SK-N-SH (cell line): Measurements from ENCODE around the gene CCHCR1. TPM values are rescaled to one million over a fixed set of nuclear protein-coding genes. Genes with fewer than 3 reads are reported as not detected.
"Not testable (repeated sequence)": the region's sequence is repeated elsewhere in the genome, so short reads cannot be mapped to it uniquely, and the experiment has no call there.

Experiments used
- CTCF ChIA-PET: fragments of 300-600, 350-600 bp; formaldehyde crosslinking; extraction: SDS; loops from one replicate; lab custom pipeline; 2021; lab: Yijun Ruan, JAX
- POLR2A ChIA-PET: fragments of 350-600 bp; sonication (Branson Sonifier 250); formaldehyde crosslinking; extraction: SDS; loops from one replicate; lab custom pipeline; 2020; ENCODE audit warnings: antibody characterized with exemption, inconsistent platforms; lab: Yijun Ruan, JAX
- DNase-seq: peaks from one replicate; pipeline ENCODE4 v3.0.0; 2012
- H2AFZ ChIP-seq: fragments of 200-600 bp; sonication (generic); 2 replicates; pipeline ENCODE4 v1.8.1; 2016; ENCODE audit warnings: antibody characterized with exemption, mild to moderate bottlenecking, low read depth
- H3F3A ChIP-seq: fragments of 200-600 bp; sonication (generic); replicated peaks from 2 replicates; pipeline ENCODE3; 2016; ENCODE audit warnings: antibody characterized with exemption, mild to moderate bottlenecking; ENCODE audit not compliant: insufficient read depth
- H3K27ac ChIP-seq, 2 experiments: fragments of 200-500 bp in 1 of 2; fragments of 200-600 bp in 1 of 2; sonication (Bioruptor generic) in 1 of 2; sonication (generic), shearing (Covaris generic) in 1 of 2; 2 replicates each; pipeline versions ENCODE4 v1.5.1 to v1.6.1; 2014 to 2016; ENCODE audit warnings: low read depth in 2 of 2, inconsistent platforms in 1 of 2, low read length in 1 of 2, mild to moderate bottlenecking in 1 of 2, mixed read lengths in 1 of 2
- H3K27me3 ChIP-seq: fragments of 200-600 bp; sonication (generic), shearing (Covaris generic); 2 replicates; pipeline ENCODE4 v1.6.1; 2016; ENCODE audit warnings: mixed run types; ENCODE audit not compliant: insufficient read depth
- H3K36me3 ChIP-seq, 2 experiments: fragments of 200-500 bp in 1 of 2; fragments of 200-600 bp in 1 of 2; sonication (Bioruptor generic) in 1 of 2; sonication (generic) in 1 of 2; replicated peaks in 1 of 2; 2 replicates each; pipeline versions ENCODE3 to v1.5.1; 2014 to 2016; ENCODE audit warnings: low read length in 1 of 2, mild to moderate bottlenecking in 1 of 2; ENCODE audit not compliant: insufficient read depth in 2 of 2, control insufficient read depth in 1 of 2
- H3K4me1 ChIP-seq, 2 experiments: fragments of 200-500 bp in 1 of 2; fragments of 200-600 bp in 1 of 2; sonication (Bioruptor generic) in 1 of 2; sonication (generic), shearing (Covaris generic) in 1 of 2; 2 replicates each; pipeline versions ENCODE4 v1.5.1 to v1.6.1; 2014 to 2016; ENCODE audit warnings: low read depth in 1 of 2, low read length in 1 of 2, mixed run types in 1 of 2; ENCODE audit not compliant: insufficient read depth in 2 of 2, control insufficient read depth in 1 of 2
- H3K4me2 ChIP-seq: fragments of 200-600 bp; sonication (generic), shearing (Covaris generic); 2 replicates; pipeline ENCODE4 v1.6.1; 2017; ENCODE audit warnings: mixed run types
- H3K4me3 ChIP-seq, 2 experiments: fragments of 200-500 bp in 1 of 2; fragments of 200-600 bp in 1 of 2; sonication (Bioruptor generic) in 1 of 2; sonication (generic), shearing (Covaris generic) in 1 of 2; 2 replicates each; pipeline versions ENCODE4 v1.5.1 to v1.8.1; 2014 to 2016; ENCODE audit warnings: low read depth in 2 of 2, inconsistent platforms in 1 of 2, low read length in 1 of 2, mild to moderate bottlenecking in 1 of 2, mixed read lengths in 1 of 2, moderate library complexity in 1 of 2
- H3K79me2 ChIP-seq: fragments of 200-600 bp; sonication (generic); 2 replicates; pipeline ENCODE4 v1.8.1; 2017; ENCODE audit warnings: mild to moderate bottlenecking; ENCODE audit not compliant: insufficient read depth
- H3K9ac ChIP-seq: fragments of 200-600 bp; sonication (generic); 2 replicates; pipeline ENCODE4 v1.6.1; 2017; ENCODE audit warnings: mixed run types
- H3K9me2 ChIP-seq: fragments of 200-600 bp; sonication (generic); 2 replicates; pipeline ENCODE4 v1.6.1; 2017; ENCODE audit warnings: mixed run types
- H3K9me3 ChIP-seq: fragments of 200-600 bp; sonication (generic); 2 replicates; pipeline ENCODE4 v1.6.1; 2017; ENCODE audit warnings: mixed run types, mild to moderate bottlenecking, moderate library complexity
- H4K20me1 ChIP-seq: fragments of 200-600 bp; sonication (generic); 2 replicates; pipeline ENCODE4 v1.6.1; 2017; ENCODE audit warnings: mild to moderate bottlenecking, mixed run types; ENCODE audit not compliant: insufficient read depth
- GATA2 ChIP-seq: sonication (generic); formaldehyde crosslinking; IDR thresholded peaks from 2 replicates; pipeline ENCODE4 v1.5.0; 2020; ENCODE audit warnings: mild to moderate bottlenecking, missing genetic modification reagents
- JUND ChIP-seq: IDR thresholded peaks from 2 replicates; pipeline ENCODE4 v1.4.0; 2012
- MXI1 ChIP-seq: IDR thresholded peaks from 2 replicates; pipeline ENCODE4 v1.6.1; 2012; ENCODE audit warnings: mild to moderate bottlenecking, low read depth, low read length, improper control_type of control experiment
- NRF1 ChIP-seq: IDR thresholded peaks from 2 replicates; pipeline ENCODE4 v1.6.1; 2012; ENCODE audit warnings: low read depth, mild to moderate bottlenecking, low read length
- TEAD4 ChIP-seq: IDR thresholded peaks from 2 replicates; pipeline ENCODE4 v1.4.0; 2012; ENCODE audit warnings: mild to moderate bottlenecking, borderline replicate concordance; ENCODE audit not compliant: insufficient read depth
- WGBS: methylation state at CpG from one replicate; pipeline ENCODE4 v1.1.6; 2017; ENCODE audit warnings: low lambda C conversion rate; 5-methylcytosine and 5-hydroxymethylcytosine counted together
- polyA plus RNA-seq, 3 experiments: library from polyadenylated mRNA; depleted of rRNA; stranded (reverse); fragments of >200 nt; gene quantifications; 2 replicates each; pipeline ENCODE4 v1.2.3, GENCODE V29; 2012

Gene CCHCR1
- polyA plus RNA-seq, 1 of the 3 experiments (the other 2 are of a cell fraction) = 18.7 TPM

DNA sequence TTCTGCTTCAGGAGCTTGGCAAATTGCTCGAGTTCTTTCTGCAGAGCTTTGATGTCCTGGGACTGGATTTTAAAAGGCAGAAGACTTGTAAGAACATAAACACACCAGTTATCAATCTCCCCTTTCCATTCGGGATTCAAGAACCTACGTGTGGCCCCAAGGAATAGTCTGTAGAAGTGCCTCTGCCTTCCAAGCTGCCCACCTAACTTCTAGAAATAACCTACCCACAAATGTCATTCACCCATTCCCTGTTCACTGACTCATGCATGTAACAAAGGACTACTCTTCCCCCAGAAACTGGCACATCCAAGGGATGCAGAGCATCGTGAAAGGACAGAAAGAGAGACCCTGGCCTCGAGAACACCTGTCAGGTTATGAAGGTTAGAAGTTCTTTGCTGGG is 8.4 kb upstream of the CCHCR1 start:
- WGBS = 84% methylated on average over 5 of the region's 5 CpGs
- no peak for DNase-seq
- CTCF ChIA-PET = interaction anchor here (1.1 to 1.6 kb wide), 3 partner anchors 38 to 201 kb away, joined by 3 to 5 read pairs (median 4); no protein-coding TSS in a partner anchor
- Histone ChIP-seq H3K9me2 (no peaks in the 10 kb centered on the region), H4K20me1 (no peaks in the 10 kb centered on the region), H3K27me3 (no peaks in the 10 kb centered on the region), H3K4me1 (no peaks in the 10 kb centered on the region), H3K79me2 (no peaks in the 10 kb centered on the region), H3K9ac (no peak overlapping the region), H3K4me2 (no peak overlapping the region), H3K36me3 (no peaks in the 10 kb centered on the region), H2AFZ (no peak overlapping the region), H3F3A (no peaks in the 10 kb centered on the region), H3K27ac (no peak overlapping the region), H3K4me3 (no peak overlapping the region), H3K9me3 (no peaks in the 10 kb centered on the region)
- no peak for TF ChIP-seq MXI1
- TF ChIP-seq NRF1 = no peak
- no peak for TF ChIP-seq TEAD4
- no peak for TF ChIP-seq JUND
- no peak for TF ChIP-seq GATA2 (CRISPR knock-in tag)
- POLR2A ChIA-PET = interaction anchor here (0.6 kb wide), 1 partner anchor 664 kb away, joined by 3 read pairs; no protein-coding TSS in a partner anchor

DNA sequence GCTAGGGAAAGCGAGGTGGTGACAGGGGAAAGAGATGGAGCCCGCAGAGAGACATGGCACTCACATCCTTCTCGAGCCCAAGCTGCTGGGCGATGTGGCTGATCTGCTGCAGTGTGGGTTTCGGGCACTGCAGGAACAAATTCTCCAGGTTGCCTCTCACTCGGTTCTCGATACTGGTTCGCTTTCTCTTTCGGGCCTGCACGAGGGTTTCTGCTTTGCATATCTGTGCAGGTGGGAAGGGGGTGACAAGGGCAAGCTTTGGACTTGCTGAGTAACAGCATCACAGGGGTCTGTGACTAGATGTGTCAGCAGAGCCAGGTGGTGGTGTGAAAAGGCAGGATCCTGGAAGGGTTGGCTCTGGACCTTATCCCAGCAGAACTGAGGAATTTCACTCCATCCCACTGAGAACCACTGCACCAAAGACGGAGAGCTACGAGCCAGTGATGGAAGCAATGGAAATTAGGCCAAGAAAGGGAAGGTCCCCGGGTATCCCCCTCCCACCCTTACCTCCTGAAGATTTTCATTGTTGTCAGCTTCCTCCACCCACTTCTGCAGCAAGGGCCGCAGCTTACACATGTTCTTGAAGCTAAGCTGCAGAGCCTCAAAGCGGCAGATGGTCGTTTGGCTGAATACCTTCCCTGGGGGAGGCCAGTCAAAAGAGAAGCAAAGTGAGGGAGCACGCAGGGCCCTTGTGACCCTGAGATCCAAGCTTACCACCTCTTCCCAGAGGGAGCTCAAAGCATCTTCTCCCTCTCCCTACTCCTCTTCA is 7.6 kb upstream of the CCHCR1 start:
- not testable (repeated sequence) for H3K9me3 ChIP-seq, DNase-seq, H3K4me3 ChIP-seq, H3K27me3 ChIP-seq, H2AFZ ChIP-seq, H3K4me2 ChIP-seq, H4K20me1 ChIP-seq, H3K4me1 ChIP-seq, H3K27ac ChIP-seq, H3K36me3 ChIP-seq, H3F3A ChIP-seq, H3K9ac ChIP-seq, H3K9me2 ChIP-seq, H3K79me2 ChIP-seq
- 85% methylated on average over 15 of the region's 17 CpGs for WGBS
- CTCF ChIA-PET = interaction anchor here (1.5 to 1.6 kb wide), 2 partner anchors 38 to 201 kb away, joined by 4 to 5 read pairs; no protein-coding TSS in a partner anchor
- POLR2A ChIA-PET = interaction anchor here (0.6 kb wide), 1 partner anchor 663 kb away, joined by 3 read pairs; no protein-coding TSS in a partner anchor

DNA sequence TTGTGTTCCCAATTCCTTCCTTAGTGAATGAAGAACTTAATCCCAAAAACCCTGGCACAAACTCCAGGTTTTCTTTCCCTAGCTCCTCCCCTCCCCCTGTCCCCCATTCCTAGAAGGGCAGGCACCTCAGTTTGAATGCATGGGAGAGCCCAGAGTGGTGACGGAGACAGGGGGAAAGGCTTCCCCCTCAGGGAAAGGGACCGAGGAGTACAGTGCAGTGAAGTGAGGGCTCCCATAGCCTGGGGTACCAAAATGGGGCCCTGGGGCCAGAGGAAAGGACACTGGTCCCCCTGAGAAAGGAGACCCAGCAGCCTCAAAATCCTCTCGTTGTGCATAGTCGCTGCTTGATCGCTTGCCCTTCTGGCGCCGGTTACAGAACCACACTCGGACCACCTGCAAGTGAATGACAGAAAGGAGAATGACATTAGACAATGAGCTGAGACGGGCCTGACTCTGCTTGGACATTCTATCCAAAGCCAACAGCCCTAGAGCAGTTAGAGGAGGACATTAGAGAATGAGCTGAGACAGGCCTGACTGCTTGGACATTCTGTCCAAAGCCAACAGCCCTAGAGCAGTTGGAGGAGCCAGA is 7.0 kb upstream of the CCHCR1 start:
- H2AFZ ChIP-seq, H4K20me1 ChIP-seq, H3K79me2 ChIP-seq, H3K4me3 ChIP-seq, POLR2A ChIA-PET, DNase-seq, H3K27me3 ChIP-seq, H3K36me3 ChIP-seq, H3K9me3 ChIP-seq, H3K4me1 ChIP-seq, H3K9me2 ChIP-seq, H3F3A ChIP-seq, H3K4me2 ChIP-seq, H3K27ac ChIP-seq, H3K9ac ChIP-seq: not testable (repeated sequence)
- CTCF ChIA-PET = interaction anchor here (1.5 to 1.6 kb wide), 2 partner anchors 38 to 202 kb away, joined by 4 to 5 read pairs; no protein-coding TSS in a partner anchor
- WGBS = 78% methylated on average over 8 of the region's 9 CpGs
